GM08714 (cell line): ENCODE data around the gene IGSF9.

Experiments used
- H3K4me3 ChIP-seq: fragments of 200-500 bp; sonication (Bioruptor generic); 2 replicates; pipeline ENCODE4 v1.5.1; 2014; ENCODE audit warnings: mild to moderate bottlenecking, low read length, inconsistent platforms
- ZNF274 ChIP-seq: IDR thresholded peaks from 2 replicates; pipeline ENCODE4 v1.6.1; 2012; ENCODE audit warnings: mild to moderate bottlenecking, low read depth, low read length

Gene IGSF9

DNA sequence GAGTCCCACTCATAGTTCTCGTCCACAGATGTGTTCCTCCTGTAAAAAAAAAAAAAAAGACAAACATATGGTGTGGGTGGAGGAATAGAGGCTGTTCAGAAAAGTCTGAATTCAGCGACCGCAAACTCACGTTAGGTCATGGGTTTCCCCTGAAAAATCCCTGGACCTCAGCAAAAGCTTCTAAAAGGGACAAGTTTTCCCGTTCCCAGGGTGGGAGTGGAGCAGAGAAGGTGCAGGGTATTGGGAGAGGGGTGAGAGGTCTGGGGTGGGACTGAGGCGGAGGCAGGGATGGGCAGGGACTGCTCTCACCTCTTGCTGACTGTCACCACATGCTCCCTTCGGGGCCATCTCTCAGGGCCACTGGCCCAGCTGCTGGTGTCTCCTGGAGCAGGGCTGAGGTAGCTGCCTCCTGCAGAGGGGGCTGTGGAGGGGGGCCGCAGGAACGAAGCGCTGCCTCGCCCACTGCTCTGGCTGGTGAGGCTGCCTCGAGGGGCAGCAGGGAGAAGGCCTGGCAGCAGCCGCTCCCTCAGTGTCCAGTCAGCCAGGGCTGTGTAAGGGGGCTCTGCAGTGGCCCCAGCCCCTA lies 17.5 kb downstream of the IGSF9 start:
- no peak for TF ChIP-seq ZNF274
- no peak overlapping the region for H3K4me3 ChIP-seq

DNA sequence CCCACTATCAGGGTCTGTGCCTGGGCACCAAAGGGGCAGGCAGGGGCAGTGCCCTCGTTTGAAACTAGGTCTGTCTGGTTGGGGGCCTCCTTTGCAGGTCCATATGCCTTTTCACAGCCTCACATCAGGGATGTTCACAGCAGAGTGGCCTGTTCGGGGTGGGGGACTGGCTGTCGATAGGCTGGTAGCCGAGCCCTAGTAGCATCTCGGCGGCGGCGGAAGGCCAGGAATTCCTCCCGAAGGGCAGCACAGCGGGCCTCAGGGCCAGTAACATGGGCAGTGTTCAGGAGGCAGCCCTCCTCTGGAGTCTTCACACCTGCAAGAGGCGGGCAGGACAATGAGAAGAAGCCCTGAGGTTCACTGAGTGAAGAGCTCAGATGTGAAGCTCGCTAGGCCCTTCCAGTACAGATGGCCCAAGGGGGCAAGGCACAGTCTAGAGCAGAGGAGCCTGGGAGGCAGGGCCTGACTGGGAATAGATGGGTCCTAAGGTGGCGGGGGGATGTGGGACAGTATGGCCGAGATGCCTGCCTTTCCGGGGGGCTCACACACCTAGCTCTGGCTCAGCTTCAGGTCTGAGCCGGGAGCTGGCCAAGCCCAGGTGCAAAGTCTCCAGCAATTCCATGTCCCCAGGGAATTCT lies 18.1 kb downstream of the IGSF9 start:
- H3K4me3 ChIP-seq, result no peak overlapping the region
- TF ChIP-seq ZNF274, result no peak

DNA sequence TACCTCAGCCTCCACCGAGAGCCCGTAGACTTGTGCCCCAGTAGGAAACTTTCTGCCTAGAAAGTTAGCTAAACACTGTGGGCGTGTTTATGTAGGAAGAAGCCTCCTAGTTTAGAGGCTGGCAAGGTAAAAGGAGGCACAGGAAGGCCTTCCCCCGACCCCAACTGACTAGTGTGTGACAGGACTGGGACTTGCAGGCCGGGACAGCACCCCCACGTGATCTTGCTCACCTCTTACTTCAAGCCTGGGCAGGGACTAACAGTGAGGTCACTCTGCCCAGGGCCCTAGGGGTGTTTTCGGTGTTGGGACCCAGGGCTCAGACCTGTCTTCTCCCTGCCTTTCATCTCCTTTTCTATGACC lies 19.7 kb downstream of the IGSF9 start:
- H3K4me3 ChIP-seq, result peak overlapping the region; percentile 82; the same call in 1 of the 2 replicates
- TF ChIP-seq ZNF274, result no peak

DNA sequence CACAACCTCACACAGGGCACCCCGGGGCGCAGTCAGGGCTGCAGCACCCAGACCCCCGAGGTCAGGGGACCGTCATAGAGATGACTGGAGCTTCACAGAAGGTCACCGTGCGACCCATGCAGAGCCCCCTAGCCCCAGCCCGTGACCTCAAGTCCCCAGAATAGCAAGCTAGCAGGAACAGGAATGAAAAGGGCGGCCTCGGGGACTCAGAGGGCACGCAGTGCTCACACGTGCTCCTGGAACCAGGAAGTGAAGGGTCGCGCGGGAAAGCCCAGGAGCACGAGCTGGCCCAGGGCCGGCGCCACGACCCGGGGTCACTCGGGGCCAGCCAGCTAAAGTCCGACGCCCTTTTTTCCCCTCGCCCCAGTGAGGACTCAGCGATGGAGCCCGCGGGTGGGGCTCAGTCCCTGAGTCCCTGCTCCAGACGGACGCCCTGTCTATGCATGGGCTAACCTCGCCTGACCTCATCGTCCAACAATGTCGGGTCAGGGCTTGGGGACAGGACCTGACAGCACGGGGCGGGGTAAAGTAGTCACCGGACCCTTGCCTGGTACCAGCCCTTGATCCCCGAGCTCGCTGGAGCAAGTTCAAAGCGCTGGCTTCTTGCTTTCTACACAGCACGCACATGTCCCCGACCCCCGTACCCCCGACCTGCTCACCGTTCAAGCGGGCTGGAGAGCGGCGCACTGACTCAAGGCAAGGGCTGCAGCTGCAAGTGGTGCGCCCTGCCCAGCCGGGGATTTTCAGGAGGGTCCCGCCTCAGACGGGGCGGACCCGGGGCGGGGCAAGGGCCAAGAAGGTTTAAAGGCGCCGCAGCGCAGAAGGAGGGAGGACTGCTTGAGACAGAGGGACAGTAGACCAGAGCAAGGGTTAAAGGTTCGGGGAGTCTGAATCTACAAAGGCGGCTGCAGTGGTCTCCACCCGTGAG lies 20.4 kb downstream of the IGSF9 start, which contains the start of gene TAGLN2:
TSS of gene TAGLN2 (minus strand) at position 717 of the 928 bp plus-strand sequence. CDS start 4,998 bp downstream, outside the sequence.
- H3K4me3 ChIP-seq, result peak within 1 kb of the TSS; percentile 82
- no peak for TF ChIP-seq ZNF274

DNA sequence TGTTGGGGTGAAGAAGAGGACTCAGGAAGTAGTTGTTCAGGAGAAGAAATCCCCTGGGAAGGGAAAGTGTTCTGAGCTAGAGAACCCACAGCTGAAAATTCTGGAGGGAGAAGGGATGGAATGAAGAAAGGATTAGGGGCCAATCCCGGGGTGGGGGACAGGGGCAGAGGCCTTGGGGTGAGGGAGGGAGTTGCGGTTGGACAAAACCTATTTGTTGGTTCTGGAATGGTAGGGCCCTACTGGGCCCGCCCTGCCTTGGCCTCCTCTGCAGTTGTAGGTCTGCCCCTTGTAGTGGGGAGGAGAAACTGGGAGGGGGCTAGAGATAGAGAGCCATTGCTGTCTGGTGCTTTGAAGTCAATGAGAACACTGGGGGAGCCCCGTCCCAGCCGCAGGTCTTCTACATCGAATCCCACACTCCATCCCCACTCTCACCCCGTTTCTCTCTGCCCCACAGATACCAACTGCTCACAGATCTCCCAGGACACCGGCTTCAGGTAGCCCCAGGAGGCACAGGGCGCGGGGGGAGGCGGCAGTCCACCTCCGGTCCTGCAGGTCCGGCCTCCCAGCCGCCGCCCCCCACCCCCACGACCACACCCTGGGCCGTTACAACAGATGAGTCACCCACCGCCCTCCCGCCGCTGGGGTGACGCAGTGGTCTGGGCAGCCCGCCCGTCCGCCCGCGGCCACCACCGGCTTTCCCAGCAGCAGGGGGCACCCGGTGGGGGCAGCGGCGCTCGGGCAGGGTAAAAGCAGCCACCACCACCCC lies 21.2 kb downstream of the IGSF9 start:
- H3K4me3 ChIP-seq, result peak overlapping the region; percentile 82
- TF ChIP-seq ZNF274, result no peak

DNA sequence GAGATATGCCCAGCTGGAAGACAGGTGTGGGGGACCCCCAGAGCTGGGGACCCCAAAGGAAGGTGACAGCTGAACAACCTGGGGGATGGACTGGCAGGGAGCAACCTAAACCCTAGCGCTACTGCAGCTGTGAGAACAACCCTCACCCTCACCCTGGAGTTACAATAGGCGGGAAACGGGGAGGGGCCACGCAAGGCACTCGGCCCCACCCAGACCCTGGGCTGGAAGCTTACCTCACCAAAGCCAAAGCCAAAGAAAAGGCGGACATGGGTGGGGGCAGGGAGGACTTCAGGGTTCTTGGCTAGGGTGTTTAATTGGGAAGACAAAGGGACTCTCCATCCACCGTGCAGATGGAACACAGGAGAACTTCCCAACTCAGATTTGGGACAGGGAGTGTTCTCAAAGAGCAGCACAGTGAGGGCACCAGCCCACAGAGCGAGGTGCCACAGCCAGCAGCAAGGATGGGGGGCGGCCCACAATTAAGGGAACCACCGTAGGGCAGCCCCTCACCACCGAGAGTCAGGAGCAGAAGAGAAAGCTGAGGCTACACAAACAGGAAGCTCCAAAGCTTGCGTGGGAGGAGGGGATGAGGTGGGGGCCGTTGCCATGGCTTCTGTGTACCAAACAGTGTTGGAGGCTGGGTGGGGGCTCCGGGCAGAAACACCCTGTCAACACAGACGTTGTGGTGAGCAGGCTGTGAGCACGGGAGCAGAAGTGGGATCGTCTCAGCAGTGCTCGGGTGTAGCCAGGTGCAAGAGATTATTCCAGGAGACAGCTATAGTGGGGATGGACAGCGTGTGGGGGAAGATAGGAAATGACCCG lies 22.0 kb downstream of the IGSF9 start:
- H3K4me3 ChIP-seq, result peak overlapping the region; percentile 82
- no peak for TF ChIP-seq ZNF274

DNA sequence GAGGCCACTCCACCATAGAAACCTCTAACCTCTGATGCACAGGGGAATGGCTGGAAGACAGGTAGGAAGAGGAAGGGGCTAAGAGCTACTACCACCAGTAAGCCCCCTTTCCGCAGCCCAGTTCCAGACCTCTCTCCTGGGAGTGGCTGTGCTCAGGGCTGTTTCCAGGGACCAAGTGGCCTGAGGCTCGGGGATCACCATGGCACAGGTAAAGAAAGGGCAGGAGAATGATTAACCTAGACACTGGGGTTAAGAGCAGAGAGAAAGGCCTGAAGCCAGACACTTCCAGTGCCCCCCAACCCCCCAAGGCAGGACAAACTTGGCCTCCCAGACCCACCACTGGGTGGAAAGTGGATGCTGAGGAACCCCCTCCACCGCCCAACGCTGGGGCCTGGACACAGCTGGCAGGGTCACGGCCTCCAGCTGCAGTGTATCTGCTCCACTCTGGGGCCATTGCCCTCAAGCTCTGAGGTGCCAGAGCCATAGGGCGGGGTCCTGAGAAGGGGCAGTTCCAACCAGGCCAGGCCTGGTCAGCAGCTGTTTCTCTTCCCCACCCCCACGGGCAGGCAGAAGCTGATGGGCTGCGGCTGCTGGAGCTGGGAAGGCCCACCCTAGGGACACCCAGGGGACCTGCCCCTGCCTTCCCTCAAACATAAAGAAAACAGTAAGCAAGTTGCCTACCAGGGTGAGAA lies 22.8 kb downstream of the IGSF9 start:
- peak overlapping the region; percentile 82; the same call in 1 of the 2 replicates for H3K4me3 ChIP-seq
- no peak for TF ChIP-seq ZNF274

DNA sequence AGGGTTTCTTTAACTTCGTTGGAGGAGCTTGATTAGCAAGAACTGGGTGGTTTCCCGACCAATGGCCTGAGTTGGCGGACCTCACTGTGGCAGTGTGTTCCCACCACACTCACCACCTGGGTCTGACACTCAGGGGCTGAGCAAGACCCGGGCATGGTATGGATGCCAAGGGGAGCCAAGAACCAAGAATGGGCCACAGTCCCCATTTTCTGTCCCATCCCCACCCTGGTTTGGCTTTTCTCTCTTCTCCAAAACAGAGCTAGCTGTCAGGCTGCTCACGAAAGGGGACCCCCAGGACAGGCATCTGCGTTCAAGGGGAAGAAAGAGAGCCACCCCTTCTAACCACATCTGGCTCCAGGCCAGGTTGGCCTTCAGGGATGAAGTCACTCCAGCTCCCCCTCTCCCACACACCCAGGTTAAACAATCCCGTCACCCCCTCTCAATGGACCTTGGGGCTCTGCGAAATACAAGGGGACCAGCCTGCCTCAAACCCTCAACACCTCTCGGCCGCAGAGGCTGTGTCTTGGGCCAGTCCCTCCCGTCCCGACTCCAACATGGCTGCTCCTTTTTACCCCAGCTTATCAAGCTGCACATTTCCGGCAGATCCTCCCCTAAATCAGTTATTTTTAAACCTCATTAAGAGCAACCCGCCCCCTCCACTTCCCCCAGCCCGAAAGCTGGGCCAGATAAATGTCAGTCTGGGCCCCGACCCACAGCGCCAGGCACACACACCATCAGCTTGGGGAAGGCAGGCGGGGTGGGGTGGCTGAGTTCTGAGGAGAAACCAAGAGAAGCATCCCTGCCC lies 23.5 kb downstream of the IGSF9 start:
- peak overlapping the region; percentile 82; the same call in 1 of the 2 replicates for H3K4me3 ChIP-seq
- TF ChIP-seq ZNF274, result no peak

DNA sequence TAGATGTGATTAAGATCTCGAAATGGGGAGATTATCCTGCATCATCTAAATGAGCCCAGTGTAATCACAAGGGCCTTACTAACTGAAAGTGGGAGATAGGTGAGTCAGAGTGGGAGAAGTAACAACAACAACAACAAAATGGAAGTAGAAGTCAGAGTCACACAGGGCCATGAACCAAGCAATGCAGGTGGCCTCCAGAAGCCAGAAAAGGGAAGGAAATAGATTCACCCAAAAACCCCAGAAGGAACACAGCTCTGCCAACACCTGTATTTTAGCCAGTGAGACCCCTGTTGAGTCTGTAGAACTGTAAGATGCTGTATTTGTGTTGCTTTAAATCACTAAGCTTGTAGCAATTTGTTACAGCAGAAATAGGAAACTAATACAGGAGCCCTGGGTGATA lies 24.2 kb downstream of the IGSF9 start:
- H3K4me3 ChIP-seq, result peak overlapping the region; percentile 82; the same call in 1 of the 2 replicates
- no peak for TF ChIP-seq ZNF274

DNA sequence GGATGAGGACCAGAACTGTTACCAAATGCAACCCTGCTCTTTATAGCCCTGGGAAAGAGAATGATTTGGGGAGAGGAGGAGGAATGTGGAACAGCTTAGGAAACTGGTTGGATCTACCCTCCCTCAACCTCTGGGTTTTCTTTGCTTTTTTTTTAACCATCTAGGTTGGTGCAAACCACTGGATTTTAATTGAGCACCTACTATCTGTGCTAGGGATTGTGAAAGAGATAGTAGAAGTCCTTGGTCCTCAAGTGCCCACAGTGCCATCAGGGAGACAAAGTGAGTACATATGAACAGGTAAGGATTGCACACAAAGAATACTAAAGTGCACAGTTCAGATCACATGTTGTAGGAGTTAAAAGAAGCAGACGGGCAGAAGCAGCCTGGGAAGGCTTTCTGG lies 24.8 kb downstream of the IGSF9 start:
- no peak overlapping the region for H3K4me3 ChIP-seq
- no peak for TF ChIP-seq ZNF274

DNA sequence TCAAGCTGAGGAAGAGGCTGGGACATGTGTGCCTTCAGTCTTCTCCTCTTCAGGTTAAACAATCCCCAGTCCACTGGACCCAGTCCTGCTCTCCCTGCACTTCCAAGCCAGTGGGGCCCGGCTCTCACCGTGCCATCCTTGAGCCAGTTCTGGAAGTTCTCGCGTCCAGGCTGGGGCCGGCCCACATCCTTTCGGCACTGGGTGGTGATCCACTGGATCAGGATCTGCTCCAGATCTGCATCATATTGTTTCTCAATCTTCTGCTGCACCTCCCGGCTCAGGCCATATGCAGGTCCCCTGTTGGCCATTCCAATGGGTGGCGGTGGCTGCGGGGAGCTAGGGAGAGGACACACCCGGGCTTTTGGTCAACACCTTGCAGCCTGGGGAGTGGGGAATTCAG lies 25.2 kb downstream of the IGSF9 start:
- no peak overlapping the region for H3K4me3 ChIP-seq
- no peak for TF ChIP-seq ZNF274
